Epidermal melanocyte (primary cell): Measurements from ENCODE around the gene USP27X.

Experiments used
- DNase-seq: peaks from one replicate; pipeline ENCODE4 v3.0.0; 2011; ENCODE audit warnings: low spot score; ENCODE audit not compliant: insufficient read length

USP27X gene

GRCh38 chrX:49884290-49884862, 5.1 kb downstream of the USP27X start:
- DNase-seq = peak; percentile 16

GRCh38 chrX:49892542-49892941, 13.3 kb downstream of the USP27X start:
- no peak for DNase-seq

- no peak for DNase-seq
Observed at GRCh38 chrX:49896951-49897350, 17.7 kb downstream of the USP27X start.

GRCh38 chrX:49901048-49901447, 21.8 kb downstream of the USP27X start:
- DNase-seq = no peak

GRCh38 chrX:49910344-49910743, 31.1 kb downstream of the USP27X start:
- DNase-seq = no peak

- no peak for DNase-seq
Observed at GRCh38 chrX:49912086-49912485, 32.8 kb downstream of the USP27X start.

- no peak for DNase-seq
Observed at GRCh38 chrX:49912861-49913260, 33.6 kb downstream of the USP27X start.

- no peak for DNase-seq
Observed at GRCh38 chrX:49915361-49916222, 36.3 kb downstream of the USP27X start.

GRCh38 chrX:49919617-49920016, 40.3 kb downstream of the USP27X start:
- DNase-seq = no peak

- DNase-seq = no peak
Observed at GRCh38 chrX:49921109-49921508, 41.8 kb downstream of the USP27X start.

- peak; percentile 68 for DNase-seq
Observed at GRCh38 chrX:49922291-49923241, 43.3 kb downstream of the USP27X start, which contains the start of gene CLCN5. CLCN5 (plus strand) TSS chrX:49922596; CDS start chrX:49925299, 2,703 bp downstream.

- no peak for DNase-seq
Observed at GRCh38 chrX:49925176-49925575, 45.9 kb downstream of the USP27X start.

- no peak for DNase-seq
Observed at GRCh38 chrX:49930039-49930438, 50.8 kb downstream of the USP27X start.
